Measurements from ENCODE around the gene IMPACT.

IMPACT gene

GRCh38 chr18:24446453-24446852 is 20.0 kb downstream of the IMPACT start:
- Histone ChIP-seq H3K4ac (ENCODE audit: low read depth, low read length) (no peak overlapping the region), H4K8ac (ENCODE audit: low read depth, low read length) (no peak overlapping the region), H2BK5ac (ENCODE audit: low read depth, low read length, poor library complexity) (no peak overlapping the region), H3K79me1 (ENCODE audit: low read length) (no peaks in the 10 kb centered on the region), H3K14ac (ENCODE audit: low read length) (no peak overlapping the region), H3K18ac (ENCODE audit: low read length) (no peak overlapping the region), H3K9me3 (ENCODE audit: insufficient read depth, low read depth, low read length) (no peaks in the 10 kb centered on the region), H2AK5ac (ENCODE audit: low read length) (no peak overlapping the region), H2BK12ac (ENCODE audit: low read length) (no peak overlapping the region), H3K4me1 (ENCODE audit: control insufficient read depth in 1 of 2, insufficient read depth in 2 of 2, low read length in 2 of 2) (no peaks in the 10 kb centered on the region), H3K23ac (ENCODE audit: low read length) (no peak overlapping the region), H4K12ac (ENCODE audit: low read depth, low read length) (no peak overlapping the region), H3K36me3 (ENCODE audit: control insufficient read depth in 1 of 2, insufficient read depth in 2 of 2, low read length in 2 of 2) (peaks cover 3 to 11% of the 10 kb centered on the region in 2 experiments), H2AFZ (ENCODE audit: insufficient read depth, low read length, poor library complexity) (no peak overlapping the region), H4K91ac (ENCODE audit: low read depth, low read length) (no peak overlapping the region), H3K27me3 (ENCODE audit: insufficient read depth, low read length) (no peaks in the 10 kb centered on the region), H2BK120ac (ENCODE audit: insufficient read depth, low read length, poor library complexity) (no peak overlapping the region), H3K4me3 (ENCODE audit: low read depth, low read length) (no peak overlapping the region), H3K9ac (ENCODE audit: low read length) (no peak overlapping the region), H3K79me2 (ENCODE audit: control insufficient read depth, insufficient read depth, low read length, poor library complexity) (no peaks in the 10 kb centered on the region), H3K4me2 (ENCODE audit: low read length) (no peak overlapping the region), H3K27ac (ENCODE audit: low read depth, low read length) (no peak overlapping the region)
- no peak for DNase-seq
- WGBS (ENCODE audit: extremely low coverage, insufficient coverage, insufficient read length): no CpG with 5 or more reads among the region's 1 CpG

- no peak for DNase-seq
- no CpG with 5 or more reads among the region's 1 CpG for WGBS (ENCODE audit: extremely low coverage, insufficient coverage, insufficient read length)
- Histone ChIP-seq H3K79me1 (ENCODE audit: low read length) (no peaks in the 10 kb centered on the region), H3K14ac (ENCODE audit: low read length) (no peak overlapping the region), H3K4me1 (ENCODE audit: control insufficient read depth in 1 of 2, insufficient read depth in 2 of 2, low read length in 2 of 2) (no peaks in the 10 kb centered on the region), H4K12ac (ENCODE audit: low read depth, low read length) (no peak overlapping the region), H3K9ac (ENCODE audit: low read length) (no peak overlapping the region), H2AK5ac (ENCODE audit: low read length) (no peak overlapping the region), H2BK5ac (ENCODE audit: low read depth, low read length, poor library complexity) (no peak overlapping the region), H2AFZ (ENCODE audit: insufficient read depth, low read length, poor library complexity) (no peak overlapping the region), H3K4me3 (ENCODE audit: low read depth, low read length) (no peak overlapping the region), H3K9me3 (ENCODE audit: insufficient read depth, low read depth, low read length) (no peaks in the 10 kb centered on the region), H2BK12ac (ENCODE audit: low read length) (no peak overlapping the region), H3K27ac (ENCODE audit: low read depth, low read length) (no peak overlapping the region), H3K36me3 (ENCODE audit: control insufficient read depth in 1 of 2, insufficient read depth in 2 of 2, low read length in 2 of 2) (peaks cover 3 to 13% of the 10 kb centered on the region in 2 experiments), H3K4ac (ENCODE audit: low read depth, low read length) (no peak overlapping the region), H3K18ac (ENCODE audit: low read length) (no peak overlapping the region), H3K4me2 (ENCODE audit: low read length) (no peak overlapping the region), H3K27me3 (ENCODE audit: insufficient read depth, low read length) (no peaks in the 10 kb centered on the region), H3K79me2 (ENCODE audit: control insufficient read depth, insufficient read depth, low read length, poor library complexity) (no peaks in the 10 kb centered on the region), H3K23ac (ENCODE audit: low read length) (no peak overlapping the region), H2BK120ac (ENCODE audit: insufficient read depth, low read length, poor library complexity) (no peak overlapping the region), H4K8ac (ENCODE audit: low read depth, low read length) (no peak overlapping the region), H4K91ac (ENCODE audit: low read depth, low read length) (no peak overlapping the region)
Observed at GRCh38 chr18:24446953-24447538, 20.6 kb downstream of the IMPACT start.

- no peak overlapping the region for H3K18ac ChIP-seq (ENCODE audit: low read length)
- WGBS (ENCODE audit: extremely low coverage, insufficient coverage, insufficient read length): no CpG with 5 or more reads among the region's 1 CpG
- no peak overlapping the region for H3K4ac ChIP-seq (ENCODE audit: low read depth, low read length)
- H3K36me3 ChIP-seq (ENCODE audit: control insufficient read depth in 1 of 2, insufficient read depth in 2 of 2, low read length in 2 of 2): peaks cover 3 to 11% of the 10 kb centered on the region in 2 experiments
- no peak overlapping the region for H4K91ac ChIP-seq (ENCODE audit: low read depth, low read length)
- no peaks in the 10 kb centered on the region for H3K79me2 ChIP-seq (ENCODE audit: control insufficient read depth, insufficient read depth, low read length, poor library complexity)
- H2BK120ac ChIP-seq (ENCODE audit: insufficient read depth, low read length, poor library complexity): no peak overlapping the region
- no peaks in the 10 kb centered on the region for H3K4me1 ChIP-seq (ENCODE audit: control insufficient read depth in 1 of 2, insufficient read depth in 2 of 2, low read length in 2 of 2)
- H3K23ac ChIP-seq (ENCODE audit: low read length): no peak overlapping the region
- no peak overlapping the region for H3K4me3 ChIP-seq (ENCODE audit: low read depth, low read length)
- no peak overlapping the region for H4K8ac ChIP-seq (ENCODE audit: low read depth, low read length)
- H3K9ac ChIP-seq (ENCODE audit: low read length): no peak overlapping the region
- H3K27ac ChIP-seq (ENCODE audit: low read depth, low read length): no peak overlapping the region
- H3K9me3 ChIP-seq (ENCODE audit: insufficient read depth, low read depth, low read length): no peaks in the 10 kb centered on the region
- H2AK5ac ChIP-seq (ENCODE audit: low read length): no peak overlapping the region
- H3K14ac ChIP-seq (ENCODE audit: low read length): no peak overlapping the region
- H2BK5ac ChIP-seq (ENCODE audit: low read depth, low read length, poor library complexity): no peak overlapping the region
- no peak for DNase-seq
- H3K27me3 ChIP-seq (ENCODE audit: insufficient read depth, low read length): no peaks in the 10 kb centered on the region
- no peak overlapping the region for H4K12ac ChIP-seq (ENCODE audit: low read depth, low read length)
- H2AFZ ChIP-seq (ENCODE audit: insufficient read depth, low read length, poor library complexity): no peak overlapping the region
- no peak overlapping the region for H2BK12ac ChIP-seq (ENCODE audit: low read length)
- no peaks in the 10 kb centered on the region for H3K79me1 ChIP-seq (ENCODE audit: low read length)
- H3K4me2 ChIP-seq (ENCODE audit: low read length): no peak overlapping the region
Observed at GRCh38 chr18:24447961-24448360, 21.5 kb downstream of the IMPACT start.

- H4K8ac ChIP-seq (ENCODE audit: low read depth, low read length): no peak overlapping the region
- H3K4me2 ChIP-seq (ENCODE audit: low read length): no peak overlapping the region
- no CpG with 5 or more reads among the region's 4 CpGs for WGBS (ENCODE audit: extremely low coverage, insufficient coverage, insufficient read length)
- no peak overlapping the region for H3K23ac ChIP-seq (ENCODE audit: low read length)
- no peak overlapping the region for H4K12ac ChIP-seq (ENCODE audit: low read depth, low read length)
- no peak overlapping the region for H2BK5ac ChIP-seq (ENCODE audit: low read depth, low read length, poor library complexity)
- H4K91ac ChIP-seq (ENCODE audit: low read depth, low read length): no peak overlapping the region
- H3K4me1 ChIP-seq (ENCODE audit: control insufficient read depth in 1 of 2, insufficient read depth in 2 of 2, low read length in 2 of 2): no peaks in the 10 kb centered on the region
- H3K9me3 ChIP-seq (ENCODE audit: insufficient read depth, low read depth, low read length): no peaks in the 10 kb centered on the region
- no peak overlapping the region for H3K9ac ChIP-seq (ENCODE audit: low read length)
- H3K79me1 ChIP-seq (ENCODE audit: low read length): no peaks in the 10 kb centered on the region
- no peak overlapping the region for H2BK120ac ChIP-seq (ENCODE audit: insufficient read depth, low read length, poor library complexity)
- H3K27ac ChIP-seq (ENCODE audit: low read depth, low read length): no peak overlapping the region
- H3K36me3 ChIP-seq (ENCODE audit: control insufficient read depth in 1 of 2, insufficient read depth in 2 of 2, low read length in 2 of 2): peaks cover 0 to under 1% of the 10 kb centered on the region in 2 experiments
- H3K18ac ChIP-seq (ENCODE audit: low read length): no peak overlapping the region
- DNase-seq: no peak
- no peaks in the 10 kb centered on the region for H3K79me2 ChIP-seq (ENCODE audit: control insufficient read depth, insufficient read depth, low read length, poor library complexity)
- H3K27me3 ChIP-seq (ENCODE audit: insufficient read depth, low read length): no peaks in the 10 kb centered on the region
- no peak overlapping the region for H3K4me3 ChIP-seq (ENCODE audit: low read depth, low read length)
- no peak overlapping the region for H2BK12ac ChIP-seq (ENCODE audit: low read length)
- H3K14ac ChIP-seq (ENCODE audit: low read length): no peak overlapping the region
- no peak overlapping the region for H2AFZ ChIP-seq (ENCODE audit: insufficient read depth, low read length, poor library complexity)
- no peak overlapping the region for H2AK5ac ChIP-seq (ENCODE audit: low read length)
- H3K4ac ChIP-seq (ENCODE audit: low read depth, low read length): no peak overlapping the region
Observed at GRCh38 chr18:24456549-24456948, 30.1 kb downstream of the IMPACT start.

Data from trophoblast cell (in vitro differentiated cells and primary cell).